Right renal pelvis (tissue), 4 donors: ENCODE data around the gene ACSL4. TPM values are rescaled to one million over a fixed set of nuclear protein-coding genes. Genes with fewer than 3 reads are reported as not detected.
"Not testable (repeated sequence)": the region's sequence is repeated elsewhere in the genome, so short reads cannot be mapped to it uniquely, and the experiment has no call there.

Experiments
- DNase-seq, 4 donors: peaks; one replicate each; pipeline ENCODE4 v3.0.0-alpha.2; 2013; ENCODE audit warnings: low read depth in 4 of 4, low spot score in 3 of 4, missing footprints in 1 of 4
- polyA plus RNA-seq, 4 donors: library from polyadenylated mRNA; unstranded; fragments of 120-200 nt; gene quantifications; one replicate each; pipeline ENCODE4 v1.2.1, GENCODE V29; 2013; ENCODE audit not compliant: insufficient read length in 4 of 4

The ACSL4 gene
- polyA plus RNA-seq, 4 donors = 51.2 to 75.8 (median 65.2) TPM

GRCh38 chrX:109732017-109732801, 848 bp downstream of the ACSL4 start:
- no peak for DNase-seq

- no peak for DNase-seq
Measured at GRCh38 chrX:109728173-109728535, 4.9 kb downstream of the ACSL4 start.

GRCh38 chrX:109724971-109725370, 8.1 kb downstream of the ACSL4 start:
- DNase-seq = not testable (repeated sequence)

GRCh38 chrX:109720947-109721346, 12.1 kb downstream of the ACSL4 start:
- no peak for DNase-seq

- DNase-seq = no peak
Measured at GRCh38 chrX:109719264-109719663, 13.8 kb downstream of the ACSL4 start.

- DNase-seq = no peak
Measured at GRCh38 chrX:109716431-109717028, 16.5 kb downstream of the ACSL4 start.

- DNase-seq = no peak
Measured at GRCh38 chrX:109714340-109714958, 18.6 kb downstream of the ACSL4 start.

- DNase-seq = no peak
Measured at GRCh38 chrX:109710181-109710580, 22.9 kb downstream of the ACSL4 start.

- DNase-seq = peak in 1 of 4 donors; percentile 27
Measured at GRCh38 chrX:109709129-109709631, 23.9 kb downstream of the ACSL4 start.

GRCh38 chrX:109707720-109708119, 25.3 kb downstream of the ACSL4 start:
- DNase-seq = no peak

- DNase-seq = no peak
Measured at GRCh38 chrX:109707319-109707718, 25.7 kb downstream of the ACSL4 start.

GRCh38 chrX:109704563-109704962, 28.5 kb downstream of the ACSL4 start:
- no peak for DNase-seq

- no peak for DNase-seq
Measured at GRCh38 chrX:109697855-109698254, 35.2 kb downstream of the ACSL4 start.

GRCh38 chrX:109696146-109696740, 36.8 kb downstream of the ACSL4 start:
- no peak for DNase-seq

GRCh38 chrX:109695637-109696036, 37.4 kb downstream of the ACSL4 start:
- DNase-seq = no peak

- no peak for DNase-seq
Measured at GRCh38 chrX:109691752-109692151, 41.3 kb downstream of the ACSL4 start.

- DNase-seq = no peak
Measured at GRCh38 chrX:109691277-109691676, 41.8 kb downstream of the ACSL4 start.

GRCh38 chrX:109687903-109688302, 45.2 kb downstream of the ACSL4 start:
- DNase-seq = no peak

- DNase-seq = no peak
Measured at GRCh38 chrX:109685656-109686078, 47.4 kb downstream of the ACSL4 start.

- no peak for DNase-seq
Measured at GRCh38 chrX:109684136-109684535, 48.9 kb downstream of the ACSL4 start.

GRCh38 chrX:109681475-109682081, 51.5 kb downstream of the ACSL4 start:
- DNase-seq = no peak
